Lung (tissue), 12 donors: ENCODE measurements around the gene AKR7A2. TPM values are rescaled to one million over a fixed set of nuclear protein-coding genes. Genes with fewer than 3 reads are reported as not detected.

Experiments
- ATAC-seq: fragments of 200-7000 bp; cut with Tn5 transposase; one replicate; pipeline ENCODE4 v1.9.1; 2020; ENCODE audit warnings: moderate number of reproducible peaks; ENCODE audit not compliant: insufficient read depth, low FRiP score
- DNase-seq, 3 donors: peaks; one replicate each; pipeline ENCODE4 v3.0.0-alpha.2; 2013 to 2017
- H3K27ac ChIP-seq, 2 donors: one replicate each; pipeline ENCODE4 v1.5.1; 2013; ENCODE audit warnings: mild to moderate bottlenecking in 2 of 2, moderate library complexity in 2 of 2, control low read depth in 1 of 2, inconsistent platforms in 1 of 2, low read depth in 1 of 2, low read length in 1 of 2
- H3K27me3 ChIP-seq, 3 donors: one replicate each; pipeline ENCODE4 v1.5.1; 2013; ENCODE audit warnings: low read length in 2 of 3; ENCODE audit not compliant: control insufficient read depth in 3 of 3, insufficient read depth in 3 of 3
- H3K36me3 ChIP-seq, 4 donors: one replicate each; pipeline ENCODE4 v1.5.1; 2013; ENCODE audit warnings: low read length in 4 of 4, mild to moderate bottlenecking in 1 of 4, moderate library complexity in 1 of 4; ENCODE audit not compliant: control insufficient read depth in 4 of 4, insufficient read depth in 4 of 4
- H3K4me1 ChIP-seq, 5 donors: one replicate each; pipeline ENCODE4 v1.5.1; 2013; ENCODE audit warnings: low read length in 5 of 5, mild to moderate bottlenecking in 2 of 5, moderate library complexity in 1 of 5; ENCODE audit not compliant: control insufficient read depth in 5 of 5, insufficient read depth in 5 of 5
- H3K4me3 ChIP-seq: one replicate; pipeline ENCODE4 v1.5.1; 2013; ENCODE audit warnings: mild to moderate bottlenecking, control low read depth, moderate library complexity
- H3K9ac ChIP-seq, 2 donors: one replicate each; pipeline ENCODE4 v1.5.1; 2013; ENCODE audit warnings: low read length in 2 of 2, control low read depth in 1 of 2; ENCODE audit not compliant: insufficient read depth in 1 of 2
- H3K9me3 ChIP-seq, 4 donors: one replicate each; pipeline ENCODE4 v1.5.1; 2013; ENCODE audit warnings: low read length in 3 of 4, mild to moderate bottlenecking in 1 of 4, moderate library complexity in 1 of 4; ENCODE audit not compliant: control insufficient read depth in 4 of 4, insufficient read depth in 3 of 4
- WGBS, 2 donors: extraction: QIAGEN DNeasy Blood & Tissue Kit; methylation state at CpG; one replicate each; pipeline ENCODE4 v1.1.7; 2013; 5-methylcytosine and 5-hydroxymethylcytosine counted together
- polyA plus RNA-seq, 2 donors: library from polyadenylated mRNA; stranded (reverse); fragments of 200-250 nt; gene quantifications; one replicate each; pipeline ENCODE4 v1.2.1, GENCODE V29; 2013
- total RNA-seq, 2 donors: library from RNA; depleted of rRNA in 1 of 2; stranded (reverse); fragments of >200 nt in 1 of 2; gene quantifications; one replicate each; pipeline ENCODE4 v1.2.1, GENCODE V29; 2014 to 2021
- TF ChIP-seq, protein P1 (sequence below): IDR thresholded peaks from 2 replicates; pipeline ENCODE4 v1.5.1; 2012; ENCODE audit warnings: mild to moderate bottlenecking; ENCODE audit errors: control extremely low read depth, extremely low read depth
- donor health status: control.
- donor health status: control.
- donor health status: Bipolar disorder and iron deficiency.
- donor health status: healthy.
- donor health status: DM: yes; HTN: yes; CAD: no.

Gene AKR7A2
- total and polyA plus RNA-seq, 4 donors: 15.3 to 54.0 (median 43.0) TPM

- Histone ChIP-seq H3K4me1 (peaks cover 0 to 31% (median 6%) of the 10 kb centered on the region in 5 donors), H3K4me3 (no peak overlapping the region), H3K27me3 (no peaks in the 10 kb centered on the region), H3K9ac (peak overlapping the region in 1 of 2 donors; percentile 11), H3K36me3 (peaks cover 3 to 23% (median 18%) of the 10 kb centered on the region in 4 donors), H3K27ac (peak overlapping the region in 1 of 2 donors; percentile 40), H3K9me3 (no peaks in the 10 kb centered on the region)
- no peak for DNase-seq
- WGBS, 2 donors: 27 to 33% methylated on average over 6 of the region's 6 CpGs
- ATAC-seq: no peak
- TF ChIP-seq, protein P1, sequence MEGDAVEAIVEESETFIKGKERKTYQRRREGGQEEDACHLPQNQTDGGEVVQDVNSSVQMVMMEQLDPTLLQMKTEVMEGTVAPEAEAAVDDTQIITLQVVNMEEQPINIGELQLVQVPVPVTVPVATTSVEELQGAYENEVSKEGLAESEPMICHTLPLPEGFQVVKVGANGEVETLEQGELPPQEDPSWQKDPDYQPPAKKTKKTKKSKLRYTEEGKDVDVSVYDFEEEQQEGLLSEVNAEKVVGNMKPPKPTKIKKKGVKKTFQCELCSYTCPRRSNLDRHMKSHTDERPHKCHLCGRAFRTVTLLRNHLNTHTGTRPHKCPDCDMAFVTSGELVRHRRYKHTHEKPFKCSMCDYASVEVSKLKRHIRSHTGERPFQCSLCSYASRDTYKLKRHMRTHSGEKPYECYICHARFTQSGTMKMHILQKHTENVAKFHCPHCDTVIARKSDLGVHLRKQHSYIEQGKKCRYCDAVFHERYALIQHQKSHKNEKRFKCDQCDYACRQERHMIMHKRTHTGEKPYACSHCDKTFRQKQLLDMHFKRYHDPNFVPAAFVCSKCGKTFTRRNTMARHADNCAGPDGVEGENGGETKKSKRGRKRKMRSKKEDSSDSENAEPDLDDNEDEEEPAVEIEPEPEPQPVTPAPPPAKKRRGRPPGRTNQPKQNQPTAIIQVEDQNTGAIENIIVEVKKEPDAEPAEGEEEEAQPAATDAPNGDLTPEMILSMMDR: no peak
These were observed 48.1 kb upstream of the AKR7A2 start for GRCh38 chr1:19360016-19360415.

GRCh38 chr1:19359357-19359756 lies 47.4 kb upstream of the AKR7A2 start:
- ATAC-seq: no peak
- Histone ChIP-seq H3K36me3 (peaks cover 3 to 28% (median 23%) of the 10 kb centered on the region in 4 donors), H3K27me3 (no peaks in the 10 kb centered on the region), H3K9me3 (no peaks in the 10 kb centered on the region), H3K9ac (no peak overlapping the region), H3K27ac (peak overlapping the region in 1 of 2 donors; percentile 4), H3K4me1 (peaks cover 0 to 29% (median 6%) of the 10 kb centered on the region in 5 donors), H3K4me3 (no peak overlapping the region)
- TF ChIP-seq, protein P1: no peak
- DNase-seq: no peak
- WGBS, 2 donors: 62 to 79% methylated on average over 11 of the region's 11 CpGs

- TF ChIP-seq, protein P1: no peak
- Histone ChIP-seq H3K9me3 (no peaks in the 10 kb centered on the region), H3K36me3 (peaks cover 3 to 31% (median 27%) of the 10 kb centered on the region in 4 donors), H3K9ac (no peak overlapping the region), H3K27ac (no peak overlapping the region), H3K27me3 (no peaks in the 10 kb centered on the region), H3K4me3 (no peak overlapping the region), H3K4me1 (peaks cover 0 to 23% (median 6%) of the 10 kb centered on the region in 5 donors)
- DNase-seq (no peak), ATAC-seq (no peak)
- 91 to 94% methylated on average over 8 of the region's 8 CpGs for WGBS, 2 donors
These were observed 46.8 kb upstream of the AKR7A2 start for GRCh38 chr1:19358710-19359109.
